ENCODE measurements around the gene TINAGL1.

Gene TINAGL1

GRCh38 chr1:31532173-31532572, 44.1 kb upstream of the TINAGL1 start:
- Histone ChIP-seq H3K27me3 (replicated peaks; ENCODE audit: insufficient read depth, low read length) (no peaks in the 10 kb centered on the region), H3K36me3 (replicated peaks; ENCODE audit: insufficient read depth, low read length) (no peaks in the 10 kb centered on the region), H3K4me1 (ENCODE audit: low read length) (no peaks in the 10 kb centered on the region), H3K9ac (ENCODE audit: low read length) (no peak overlapping the region), H4K20me1 (ENCODE audit: insufficient read depth, low read length) (no peaks in the 10 kb centered on the region), H3K27ac (ENCODE audit: low read length) (no peak overlapping the region), H3K9me3 (replicated peaks; ENCODE audit: insufficient read depth, low read length) (no peaks in the 10 kb centered on the region), H3K4me2 (ENCODE audit: low read depth, low read length) (no peak overlapping the region), H2AFZ (ENCODE audit: low read length) (no peak overlapping the region), H3K79me2 (ENCODE audit: low read length) (no peaks in the 10 kb centered on the region), H3F3A (ENCODE audit: insufficient read depth, low read length) (no peaks in the 10 kb centered on the region), H3K4me3 (ENCODE audit: low read length) (no peak overlapping the region), H3K9me2 (replicated peaks; ENCODE audit: insufficient read depth, low read length) (no peaks in the 10 kb centered on the region)
- DNase-seq, result no peak
- TF ChIP-seq EZH2phosphoT487 (IDR thresholded peaks at IDR 0.05; ENCODE audit: low read length), result no peak

GRCh38 chr1:31535561-31535960, 40.8 kb upstream of the TINAGL1 start:
- Histone ChIP-seq H4K20me1 (ENCODE audit: insufficient read depth, low read length) (no peaks in the 10 kb centered on the region), H3K79me2 (ENCODE audit: low read length) (no peaks in the 10 kb centered on the region), H3K4me2 (ENCODE audit: low read depth, low read length) (no peak overlapping the region), H3K27ac (ENCODE audit: low read length) (no peak overlapping the region), H3K9me3 (replicated peaks; ENCODE audit: insufficient read depth, low read length) (no peaks in the 10 kb centered on the region), H3K27me3 (replicated peaks; ENCODE audit: insufficient read depth, low read length) (no peaks in the 10 kb centered on the region), H3F3A (ENCODE audit: insufficient read depth, low read length) (no peaks in the 10 kb centered on the region), H2AFZ (ENCODE audit: low read length) (no peak overlapping the region), H3K36me3 (replicated peaks; ENCODE audit: insufficient read depth, low read length) (no peaks in the 10 kb centered on the region), H3K4me1 (ENCODE audit: low read length) (no peaks in the 10 kb centered on the region), H3K9ac (ENCODE audit: low read length) (no peak overlapping the region), H3K4me3 (ENCODE audit: low read length) (no peak overlapping the region), H3K9me2 (replicated peaks; ENCODE audit: insufficient read depth, low read length) (no peaks in the 10 kb centered on the region)
- TF ChIP-seq EZH2phosphoT487 (IDR thresholded peaks at IDR 0.05; ENCODE audit: low read length) (no peak), EZH2 (optimal IDR thresholded peaks at IDR 0.05; ENCODE audit: low read depth, low read length) (no peak), CTCF (IDR thresholded peaks at IDR 0.05; ENCODE audit: low read length) (no peak)
- no peak for DNase-seq

GRCh38 chr1:31539329-31539728, 37.0 kb upstream of the TINAGL1 start:
- H4K20me1 ChIP-seq (ENCODE audit: insufficient read depth, low read length), result no peaks in the 10 kb centered on the region
- H3K9me3 ChIP-seq (replicated peaks; ENCODE audit: insufficient read depth, low read length), result no peaks in the 10 kb centered on the region
- H3K4me3 ChIP-seq (ENCODE audit: low read length), result no peak overlapping the region
- no peaks in the 10 kb centered on the region for H3K27me3 ChIP-seq (replicated peaks; ENCODE audit: insufficient read depth, low read length)
- H3K4me1 ChIP-seq (ENCODE audit: low read length), result no peaks in the 10 kb centered on the region
- no peaks in the 10 kb centered on the region for H3F3A ChIP-seq (ENCODE audit: insufficient read depth, low read length)
- H3K27ac ChIP-seq (ENCODE audit: low read length), result no peak overlapping the region
- H2AFZ ChIP-seq (ENCODE audit: low read length), result no peak overlapping the region
- DNase-seq, result no peak
- H3K79me2 ChIP-seq (ENCODE audit: low read length), result no peaks in the 10 kb centered on the region
- H3K9ac ChIP-seq (ENCODE audit: low read length), result no peak overlapping the region
- no peaks in the 10 kb centered on the region for H3K9me2 ChIP-seq (replicated peaks; ENCODE audit: insufficient read depth, low read length)
- no peak overlapping the region for H3K4me2 ChIP-seq (ENCODE audit: low read depth, low read length)
- TF ChIP-seq CTCF (IDR thresholded peaks at IDR 0.05; ENCODE audit: low read length) (no peak), EZH2phosphoT487 (IDR thresholded peaks at IDR 0.05; ENCODE audit: low read length) (no peak), EZH2 (optimal IDR thresholded peaks at IDR 0.05; ENCODE audit: low read depth, low read length) (no peak)
- H3K36me3 ChIP-seq (replicated peaks; ENCODE audit: insufficient read depth, low read length), result no peaks in the 10 kb centered on the region

- Histone ChIP-seq H2AFZ (ENCODE audit: low read length) (no peak overlapping the region), H3K27me3 (replicated peaks; ENCODE audit: insufficient read depth, low read length) (no peaks in the 10 kb centered on the region), H3K27ac (ENCODE audit: low read length) (no peak overlapping the region), H3F3A (ENCODE audit: insufficient read depth, low read length) (no peaks in the 10 kb centered on the region), H3K79me2 (ENCODE audit: low read length) (no peaks in the 10 kb centered on the region), H3K4me3 (ENCODE audit: low read length) (no peak overlapping the region), H3K9me2 (replicated peaks; ENCODE audit: insufficient read depth, low read length) (no peaks in the 10 kb centered on the region), H3K4me1 (ENCODE audit: low read length) (no peaks in the 10 kb centered on the region), H3K9ac (ENCODE audit: low read length) (no peak overlapping the region), H3K36me3 (replicated peaks; ENCODE audit: insufficient read depth, low read length) (no peaks in the 10 kb centered on the region), H4K20me1 (ENCODE audit: insufficient read depth, low read length) (no peaks in the 10 kb centered on the region), H3K4me2 (ENCODE audit: low read depth, low read length) (no peak overlapping the region), H3K9me3 (replicated peaks; ENCODE audit: insufficient read depth, low read length) (no peaks in the 10 kb centered on the region)
- TF ChIP-seq EZH2 (optimal IDR thresholded peaks at IDR 0.05; ENCODE audit: low read depth, low read length), result no peak
- no peak for TF ChIP-seq EZH2phosphoT487 (IDR thresholded peaks at IDR 0.05; ENCODE audit: low read length)
- no peak for TF ChIP-seq CTCF (IDR thresholded peaks at IDR 0.05; ENCODE audit: low read length)
- DNase-seq, result no peak
Observed at GRCh38 chr1:31541194-31541593, 35.1 kb upstream of the TINAGL1 start.
